ENCODE measurements around the gene PAFAH1B2.
"Not testable (repeated sequence)": the region's sequence is repeated elsewhere in the genome, so short reads cannot be mapped to it uniquely, and the experiment has no call there.

Gene PAFAH1B2

GRCh38 chr11:117128289-117128688 is 15.8 kb upstream of the PAFAH1B2 start:
- DNase-seq = no peak

- not testable (repeated sequence) for DNase-seq
Measured at GRCh38 chr11:117130396-117130795, 13.7 kb upstream of the PAFAH1B2 start.

- DNase-seq = no peak
Measured at GRCh38 chr11:117130879-117131278, 13.2 kb upstream of the PAFAH1B2 start.

DNA sequence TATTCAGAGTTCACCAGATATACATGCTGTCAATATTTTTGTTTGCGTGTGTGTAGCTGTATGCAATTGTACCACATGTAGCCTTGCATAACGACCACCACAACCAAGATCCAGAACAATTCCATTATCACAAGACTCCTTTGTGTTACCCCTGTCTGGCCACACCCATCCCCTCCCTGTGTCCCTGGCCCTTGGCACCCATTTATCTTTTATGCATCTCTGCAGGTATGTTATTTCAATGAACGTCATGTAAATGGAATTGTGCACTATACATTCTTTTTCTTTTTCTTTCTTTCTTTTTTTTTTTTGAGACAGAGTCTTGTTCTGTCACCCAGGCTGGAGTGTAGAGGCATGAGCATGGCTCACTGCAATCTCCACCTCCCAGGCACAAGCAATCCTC is 9.7 kb upstream of the PAFAH1B2 start:
- DNase-seq = no peak

DNA sequence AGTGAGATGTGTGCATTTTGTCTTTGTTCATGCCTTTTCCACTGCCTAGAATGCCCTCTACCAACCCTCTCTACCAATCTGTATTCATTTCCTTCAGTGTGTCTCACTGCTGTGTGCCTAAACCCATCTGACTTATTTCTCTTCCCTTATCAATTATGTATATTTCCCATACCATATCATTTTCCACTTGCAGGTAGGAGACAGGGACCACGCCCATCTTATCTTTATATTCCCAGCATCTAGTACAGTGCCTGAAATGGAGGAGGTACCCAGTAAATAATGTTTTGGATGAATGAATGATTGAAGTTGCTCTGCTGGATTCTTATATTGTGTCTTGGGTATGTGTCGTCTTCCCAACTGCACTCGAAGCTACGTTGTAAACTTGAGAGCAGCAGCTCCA is 9.1 kb upstream of the PAFAH1B2 start:
- not testable (repeated sequence) for DNase-seq

DNA sequence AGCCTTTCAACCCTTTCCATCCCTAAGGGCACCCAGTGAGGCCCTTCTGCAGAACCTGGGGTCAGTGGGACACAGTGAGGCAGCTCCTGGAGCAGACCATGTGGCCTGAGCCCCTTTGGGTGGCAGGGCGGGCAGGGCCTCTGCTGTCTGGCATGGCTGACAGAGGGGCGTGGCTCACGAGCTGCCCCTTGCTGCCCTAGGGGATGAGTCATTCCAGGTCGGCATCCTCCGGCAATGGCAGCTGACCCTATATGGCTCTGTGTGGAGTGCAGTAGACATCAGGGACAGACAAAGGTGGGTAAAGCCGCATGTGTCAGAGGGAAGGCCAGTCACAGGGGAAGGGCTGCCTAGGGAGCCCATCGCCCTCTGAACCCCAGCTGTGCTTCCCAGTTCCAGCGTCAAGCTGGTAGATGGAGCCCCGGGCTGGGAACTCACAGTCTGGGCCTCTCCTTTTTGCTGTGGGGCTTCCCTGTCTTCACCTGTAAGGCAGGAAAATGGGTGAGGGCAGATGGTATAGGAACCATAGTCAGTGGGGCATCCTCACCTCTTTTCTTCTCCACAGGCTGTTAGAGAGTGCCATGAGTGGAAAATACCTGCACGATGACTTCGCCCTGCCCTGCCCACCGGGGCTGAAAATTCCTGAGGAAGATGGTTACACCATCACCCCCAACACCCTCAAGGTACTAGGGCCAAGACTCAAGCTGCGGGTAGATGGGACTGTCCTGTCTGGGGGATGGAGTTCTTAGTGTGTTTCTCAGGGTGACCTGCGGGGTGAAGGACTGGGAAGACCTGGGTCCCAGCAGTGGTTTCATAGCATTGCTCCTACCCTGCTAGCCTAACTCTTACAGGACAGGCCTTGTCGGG is 6.6 kb upstream of the PAFAH1B2 start:
- DNase-seq = not testable (repeated sequence)

DNA sequence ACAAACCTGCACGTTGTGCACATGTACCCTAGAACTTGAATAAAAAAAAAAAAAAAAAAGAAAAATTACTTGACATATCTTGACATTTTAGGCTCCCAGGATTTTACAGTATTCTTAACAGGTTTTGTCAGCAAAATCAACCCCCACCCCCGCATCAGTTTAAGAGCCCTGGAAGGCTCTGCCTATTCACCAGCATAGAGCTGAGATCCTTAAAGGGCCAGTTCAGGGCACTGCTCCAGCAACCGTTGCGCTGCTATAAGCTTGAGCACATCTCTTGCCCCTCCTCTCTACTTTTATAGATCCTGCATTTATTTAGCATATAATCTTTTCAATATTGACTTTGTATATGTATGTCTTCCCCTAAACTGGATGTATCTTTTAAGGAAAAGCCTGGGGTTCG is 697 bp upstream of the PAFAH1B2 start:
- DNase-seq = peak; percentile 38

- peak; percentile 52 for DNase-seq
Measured at GRCh38 chr11:117144477-117145392, 648 bp downstream of the PAFAH1B2 start.

DNA sequence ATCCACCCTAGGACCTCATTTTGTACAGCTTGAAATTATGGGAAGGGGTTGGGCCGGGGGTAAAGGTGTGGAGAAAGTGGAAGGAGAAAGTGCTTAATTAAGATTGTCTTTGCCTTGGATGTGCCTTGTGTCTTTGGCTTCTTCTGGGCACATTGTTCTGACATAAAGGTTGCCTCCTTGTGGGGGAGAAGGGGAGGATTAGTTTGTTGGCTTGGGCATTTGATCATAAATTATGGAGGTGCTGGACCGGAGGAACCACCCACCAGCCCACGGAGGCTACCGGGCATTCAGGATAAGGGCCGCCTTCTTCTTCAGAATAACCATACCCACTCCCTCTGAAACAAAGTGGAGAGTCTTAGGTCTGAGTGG is 1.3 kb downstream of the PAFAH1B2 start:
- peak; percentile 29 for DNase-seq

DNA sequence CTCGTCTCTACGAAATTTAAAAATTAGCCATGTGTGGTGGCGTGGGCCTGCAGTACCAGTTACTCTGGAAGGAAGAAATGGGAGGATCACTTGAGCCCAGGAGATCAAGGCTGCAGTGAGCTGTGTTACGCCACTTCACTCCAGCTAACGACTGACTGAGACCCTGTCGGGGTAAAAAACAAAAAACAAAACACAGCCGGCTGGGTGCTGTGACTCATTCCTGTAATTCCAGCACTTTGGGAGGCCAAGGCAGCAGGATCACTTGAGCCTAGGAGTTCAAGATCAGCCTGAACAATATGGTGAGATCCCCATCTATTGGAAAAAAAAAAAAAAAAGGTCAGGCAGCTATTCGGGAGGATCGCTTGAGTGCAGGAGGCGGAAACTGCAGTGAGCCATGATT is 2.4 kb downstream of the PAFAH1B2 start:
- no peak for DNase-seq

- no peak for DNase-seq
Measured at GRCh38 chr11:117152066-117152465, 8.0 kb downstream of the PAFAH1B2 start.

GRCh38 chr11:117154468-117154867 is 10.4 kb downstream of the PAFAH1B2 start:
- no peak for DNase-seq

GRCh38 chr11:117157507-117157906 is 13.4 kb downstream of the PAFAH1B2 start:
- DNase-seq = no peak

DNA sequence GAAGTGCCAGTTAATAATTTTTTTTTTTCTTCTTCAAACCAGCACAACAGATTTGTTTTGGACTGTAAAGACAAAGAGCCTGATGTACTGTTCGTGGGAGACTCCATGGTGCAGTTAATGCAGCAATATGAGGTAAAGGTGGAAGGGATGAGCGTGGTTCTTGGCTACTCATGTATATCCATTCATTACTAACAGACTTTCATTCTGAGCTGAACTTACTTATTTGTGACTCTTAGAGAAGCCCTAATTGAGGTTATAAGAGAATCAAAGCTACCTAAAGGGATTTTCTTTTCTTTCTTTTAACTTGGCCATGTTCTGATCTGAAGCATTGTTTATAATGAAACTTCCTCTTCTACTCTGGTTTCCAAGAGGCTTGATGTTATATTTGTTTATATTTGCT is 15.8 kb downstream of the PAFAH1B2 start:
- no peak for DNase-seq

GRCh38 chr11:117160826-117161225 is 16.7 kb downstream of the PAFAH1B2 start:
- no peak for DNase-seq

DNA sequence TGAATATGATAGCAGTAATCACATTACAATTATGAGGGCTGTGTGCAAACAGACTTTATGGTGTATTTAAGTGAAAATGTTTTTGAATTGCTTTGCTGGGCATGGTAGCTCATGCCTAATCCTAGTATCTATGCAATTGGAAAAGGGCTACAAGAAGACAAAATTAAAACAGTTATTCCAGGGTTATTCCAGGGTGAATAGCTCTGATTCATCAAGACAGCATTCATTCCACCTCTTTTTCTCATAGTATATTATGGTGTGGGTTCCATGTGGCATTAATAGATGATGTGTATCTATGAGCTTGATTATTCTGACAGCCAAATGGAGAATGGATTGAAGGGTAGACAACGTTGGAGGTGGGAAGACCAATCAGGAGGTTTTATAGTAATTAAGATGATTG is 22.4 kb downstream of the PAFAH1B2 start:
- no peak for DNase-seq

DNA sequence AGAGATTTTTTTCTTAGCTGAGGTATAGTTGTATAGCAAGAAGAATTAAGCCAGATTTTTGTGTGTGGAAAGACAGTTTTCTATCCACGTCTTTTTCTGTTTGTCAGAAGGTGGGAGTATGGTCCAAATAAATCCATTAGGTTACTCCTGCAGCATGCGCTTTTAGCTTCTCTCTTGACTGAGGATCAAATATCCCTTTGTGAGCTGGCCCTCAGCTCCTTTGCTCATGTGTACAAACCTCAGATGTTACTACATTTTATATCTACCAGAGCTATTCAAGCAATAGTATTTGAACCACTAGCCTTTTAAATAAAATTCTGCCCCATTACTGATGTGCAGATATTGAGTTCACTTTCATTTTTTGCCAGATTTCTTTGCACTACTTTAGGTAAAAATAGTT is 25.6 kb downstream of the PAFAH1B2 start:
- DNase-seq = no peak

DNA sequence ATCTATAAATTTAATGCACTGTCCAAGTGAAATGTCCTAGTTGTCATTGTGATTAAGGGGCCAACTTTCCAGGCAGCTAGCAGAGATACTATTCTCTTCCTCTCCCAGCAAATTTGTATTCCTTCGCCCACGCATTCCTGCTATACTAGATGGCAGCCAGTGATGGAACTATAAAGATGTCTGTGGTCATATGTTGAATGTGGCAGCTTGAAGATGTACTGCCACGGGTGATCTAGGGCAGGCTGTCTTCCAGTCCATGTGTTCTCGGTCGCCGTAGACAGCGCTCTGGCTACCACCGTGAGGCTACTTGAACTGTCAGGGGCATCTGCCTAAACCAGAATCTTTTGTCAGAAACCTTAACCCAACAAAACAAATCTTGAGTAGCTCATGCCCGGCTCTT is 26.1 kb downstream of the PAFAH1B2 start:
- no peak for DNase-seq

DNA sequence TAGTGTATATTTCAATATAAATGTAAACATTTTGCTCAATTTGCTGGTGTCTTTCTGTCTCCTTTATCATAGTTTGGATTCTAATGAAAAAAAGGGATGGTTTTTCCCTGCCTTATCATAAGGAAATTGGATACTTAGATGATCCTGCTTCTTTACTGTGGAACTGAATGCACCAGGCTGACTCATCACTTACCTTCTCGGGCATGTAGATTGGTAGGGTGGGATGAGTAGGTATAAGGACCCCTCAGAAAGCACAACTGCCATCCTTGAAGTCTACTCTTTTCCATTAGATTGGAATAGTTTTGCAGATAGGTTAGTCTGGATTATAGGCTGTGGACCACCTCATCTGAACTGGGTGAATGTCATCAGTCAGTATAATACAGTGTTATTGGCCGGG is 26.9 kb downstream of the PAFAH1B2 start:
- DNase-seq = no peak

GRCh38 chr11:117171404-117172061 is 27.4 kb downstream of the PAFAH1B2 start:
- no peak for DNase-seq

GRCh38 chr11:117172724-117173421 is 28.8 kb downstream of the PAFAH1B2 start:
- DNase-seq = no peak

DNA sequence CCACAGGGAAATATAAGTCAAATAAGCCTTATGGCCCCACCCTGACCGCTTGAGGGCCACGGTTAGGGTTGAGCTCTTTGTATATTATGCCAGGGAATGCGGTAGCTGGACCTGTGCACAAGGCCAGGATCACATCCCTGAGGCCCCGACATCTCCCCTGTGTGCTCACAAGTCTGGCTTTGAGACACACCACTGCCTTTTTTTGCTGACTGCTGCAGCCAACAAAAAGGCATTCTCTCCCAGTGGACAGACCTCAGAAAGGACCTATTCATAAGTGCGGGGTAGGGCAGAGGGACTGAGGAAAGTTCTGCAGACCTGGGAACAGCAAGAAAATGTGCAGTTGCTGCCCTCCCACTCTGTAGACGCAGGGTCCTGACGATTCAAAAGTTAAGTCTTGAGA is 31.0 kb downstream of the PAFAH1B2 start:
- DNase-seq = no peak

- no peak for DNase-seq
Measured at GRCh38 chr11:117175781-117176180, 31.7 kb downstream of the PAFAH1B2 start.

Measured in activated CD4-positive, alpha-beta T cell treated with anti-CD3 and anti-CD28 coated beads, Interleukin-2, Interleukin-6, amounts not matched to agents 100 ng/mL and 50 ng/mL, durations not matched to agents 16 hours and 8 hours (primary cell).